GM21515 (cell line): Measurements from ENCODE around the gene CFAP58.

Experiments
- ATAC-seq: cut with Tn5 transposase; IDR thresholded peaks from one replicate; pipeline ENCODE4 v1.9.1; 2021; ENCODE audit not compliant: unreplicated experiment

The CFAP58 gene

GRCh38 chr10:104353325-104354048 lies at the start of gene CFAP58:
Gene CFAP58 (plus strand): TSS chr10:104353833. CDS start chr10:104353898, 65 bp downstream.
- peak; percentile 60 for ATAC-seq

GRCh38 chr10:104304356-104304745 lies 49.3 kb upstream of the CFAP58 start:
- ATAC-seq, result no peak

- no peak for ATAC-seq
These were observed 48.7 kb upstream of the CFAP58 start for GRCh38 chr10:104304927-104305326.

- ATAC-seq, result no peak
These were observed 46.7 kb upstream of the CFAP58 start for GRCh38 chr10:104306897-104307296.

- ATAC-seq, result no peak
These were observed 45.8 kb upstream of the CFAP58 start for GRCh38 chr10:104307576-104308438.

- peak; percentile 90 for ATAC-seq
These were observed 45.2 kb upstream of the CFAP58 start for GRCh38 chr10:104308439-104308903.

- ATAC-seq, result no peak
These were observed 43.4 kb upstream of the CFAP58 start for GRCh38 chr10:104309980-104310978.

GRCh38 chr10:104311184-104311720 lies 42.4 kb upstream of the CFAP58 start:
- no peak for ATAC-seq

- ATAC-seq, result no peak
These were observed 38.8 kb upstream of the CFAP58 start for GRCh38 chr10:104314591-104315485.

- ATAC-seq, result no peak
These were observed 38.1 kb upstream of the CFAP58 start for GRCh38 chr10:104315486-104315921.

- ATAC-seq, result no peak
These were observed 37.1 kb upstream of the CFAP58 start for GRCh38 chr10:104316321-104317099.

GRCh38 chr10:104317269-104317710 lies 36.3 kb upstream of the CFAP58 start:
- no peak for ATAC-seq

GRCh38 chr10:104317726-104318299 lies 35.8 kb upstream of the CFAP58 start:
- no peak for ATAC-seq

GRCh38 chr10:104318326-104318725 lies 35.3 kb upstream of the CFAP58 start:
- no peak for ATAC-seq

GRCh38 chr10:104318810-104319741 lies 34.6 kb upstream of the CFAP58 start:
- ATAC-seq, result no peak

GRCh38 chr10:104321226-104321625 lies 32.4 kb upstream of the CFAP58 start:
- ATAC-seq, result no peak

GRCh38 chr10:104321725-104322415 lies 31.8 kb upstream of the CFAP58 start:
- no peak for ATAC-seq
